Measurements from ENCODE around the gene PPP1R8. TPM values are rescaled to one million over a fixed set of nuclear protein-coding genes. Genes with fewer than 3 reads are reported as not detected.

PPP1R8 gene
- total RNA-seq, 4 donors from 2014 or later: 15.1 to 32.9 (median 28.0) TPM

DNA sequence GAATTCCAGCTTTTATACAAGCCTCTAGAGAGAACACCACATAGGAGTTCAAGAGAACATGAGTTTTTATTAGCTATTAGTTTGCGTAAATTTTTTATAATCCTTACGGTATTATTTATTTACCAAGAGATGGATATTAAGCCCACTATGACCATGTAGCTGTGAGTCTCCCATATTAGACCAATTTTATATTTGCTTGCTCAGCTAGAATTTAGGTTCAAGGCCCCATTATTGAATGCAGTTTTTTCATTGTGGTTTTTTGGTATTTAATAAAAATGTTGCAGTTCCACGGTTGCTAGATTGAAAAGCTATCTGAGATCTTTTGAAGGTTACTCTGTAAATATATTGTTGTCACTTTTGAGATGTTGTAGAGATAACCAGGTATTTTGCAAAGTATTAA, 2.9 kb downstream of the PPP1R8 start:
- in situ Hi-C loops (cut with MboI; ENCODE audit: low pct_ligation_motif_present in 1 of 4, low pct_unique_long_range_greater_than_20kb in 1 of 4, low sequenced_read_pairs in 3 of 4): no loop called here
- Histone ChIP-seq H3K4me3 (no peak overlapping the region), H3K27ac (no peak overlapping the region), H3K27me3 (no peaks in the 10 kb centered on the region), H3K9me3 (no peaks in the 10 kb centered on the region), H3K4me1 (peaks cover 7 to 20% (median 12%) of the 10 kb centered on the region in 4 donors), H3K36me3 (peaks cover 0 to 29% (median 8%) of the 10 kb centered on the region in 4 donors)
- TF ChIP-seq EP300 (IDR thresholded peaks at IDR 0.05; ENCODE audit: low read depth) (no peak), POLR2AphosphoS5 (IDR thresholded peaks at IDR 0.05) (no peak)
- intact Hi-C loops (cut with DNase I; ENCODE audit: low total_unique reads): no loop called here
- WGBS, 2 donors (ENCODE audit: low coverage in 1 of 2): 91 to 95% methylated on average over 3 of the region's 3 CpGs
- no peak for DNase-seq

DNA sequence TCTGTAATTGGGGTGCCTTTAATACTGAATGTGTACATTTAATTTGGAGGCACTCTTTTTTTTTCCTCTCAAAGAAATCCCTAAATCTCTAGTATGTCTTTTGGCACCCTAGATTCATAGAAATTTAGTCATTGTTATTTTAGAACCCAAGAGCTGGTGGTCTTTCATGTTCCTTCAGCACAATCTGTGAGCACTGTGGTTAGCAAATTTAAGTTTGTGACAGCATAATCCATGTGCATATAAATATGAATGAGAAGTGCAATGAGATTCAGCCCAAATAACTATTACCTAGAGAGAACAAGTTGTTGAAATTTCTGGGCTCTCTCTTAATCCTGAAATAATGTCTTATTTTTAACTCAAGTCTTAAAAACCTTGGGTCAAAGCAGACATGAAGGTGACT, 4.5 kb downstream of the PPP1R8 start:
- peaks cover 0 to 37% (median 14%) of the 10 kb centered on the region in 4 donors for H3K36me3 ChIP-seq
- no peak overlapping the region for H3K27ac ChIP-seq
- intact Hi-C loops (cut with DNase I; ENCODE audit: low total_unique reads) (no loop called here), in situ Hi-C loops (cut with MboI; ENCODE audit: low pct_ligation_motif_present in 1 of 4, low pct_unique_long_range_greater_than_20kb in 1 of 4, low sequenced_read_pairs in 3 of 4) (no loop called here)
- no peak overlapping the region for H3K4me3 ChIP-seq
- peaks cover 7 to 16% (median 12%) of the 10 kb centered on the region in 4 donors for H3K4me1 ChIP-seq
- no peaks in the 10 kb centered on the region for H3K27me3 ChIP-seq
- DNase-seq: no peak
- no peaks in the 10 kb centered on the region for H3K9me3 ChIP-seq
- no peak for TF ChIP-seq POLR2A (IDR thresholded peaks at IDR 0.05)
- TF ChIP-seq, protein P1, sequence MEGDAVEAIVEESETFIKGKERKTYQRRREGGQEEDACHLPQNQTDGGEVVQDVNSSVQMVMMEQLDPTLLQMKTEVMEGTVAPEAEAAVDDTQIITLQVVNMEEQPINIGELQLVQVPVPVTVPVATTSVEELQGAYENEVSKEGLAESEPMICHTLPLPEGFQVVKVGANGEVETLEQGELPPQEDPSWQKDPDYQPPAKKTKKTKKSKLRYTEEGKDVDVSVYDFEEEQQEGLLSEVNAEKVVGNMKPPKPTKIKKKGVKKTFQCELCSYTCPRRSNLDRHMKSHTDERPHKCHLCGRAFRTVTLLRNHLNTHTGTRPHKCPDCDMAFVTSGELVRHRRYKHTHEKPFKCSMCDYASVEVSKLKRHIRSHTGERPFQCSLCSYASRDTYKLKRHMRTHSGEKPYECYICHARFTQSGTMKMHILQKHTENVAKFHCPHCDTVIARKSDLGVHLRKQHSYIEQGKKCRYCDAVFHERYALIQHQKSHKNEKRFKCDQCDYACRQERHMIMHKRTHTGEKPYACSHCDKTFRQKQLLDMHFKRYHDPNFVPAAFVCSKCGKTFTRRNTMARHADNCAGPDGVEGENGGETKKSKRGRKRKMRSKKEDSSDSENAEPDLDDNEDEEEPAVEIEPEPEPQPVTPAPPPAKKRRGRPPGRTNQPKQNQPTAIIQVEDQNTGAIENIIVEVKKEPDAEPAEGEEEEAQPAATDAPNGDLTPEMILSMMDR (IDR thresholded peaks at IDR 0.05): no peak
- no peak for TF ChIP-seq POLR2AphosphoS5 (IDR thresholded peaks at IDR 0.05)
- no peak for TF ChIP-seq EP300 (IDR thresholded peaks at IDR 0.05; ENCODE audit: low read depth)

DNA sequence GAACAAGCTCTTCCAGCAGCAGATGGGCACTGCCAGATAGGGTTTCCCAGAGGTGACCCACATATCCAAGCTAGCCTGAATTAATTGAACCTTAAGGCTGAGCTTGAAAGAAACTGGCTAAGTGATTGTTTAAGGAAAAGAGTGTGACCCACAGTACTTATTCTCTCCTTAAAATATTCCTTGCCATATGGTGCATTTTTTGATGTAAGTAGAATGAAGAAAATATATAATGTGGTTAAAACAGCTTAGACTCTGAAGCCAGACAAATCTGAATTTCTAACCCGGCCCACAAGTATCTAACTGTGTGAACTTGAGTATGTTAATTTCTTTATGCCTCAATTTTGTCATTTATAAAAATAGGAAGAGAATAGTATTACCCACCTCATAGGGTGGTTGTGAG, 4.9 kb downstream of the PPP1R8 start:
- Histone ChIP-seq H3K4me3 (no peak overlapping the region), H3K9me3 (no peaks in the 10 kb centered on the region), H3K4me1 (peaks cover 7 to 16% (median 12%) of the 10 kb centered on the region in 4 donors), H3K27ac (no peak overlapping the region), H3K27me3 (no peaks in the 10 kb centered on the region), H3K36me3 (peaks cover 0 to 41% (median 16%) of the 10 kb centered on the region in 4 donors)
- WGBS, 2 donors (ENCODE audit: low coverage in 1 of 2): 93 to 100% methylated on average over 1 of the region's 1 CpG
- intact Hi-C loops (cut with DNase I; ENCODE audit: low total_unique reads): no loop called here
- TF ChIP-seq, protein P1 (IDR thresholded peaks at IDR 0.05): no peak
- no peak for TF ChIP-seq EP300 (IDR thresholded peaks at IDR 0.05; ENCODE audit: low read depth)
- no peak for TF ChIP-seq POLR2A (IDR thresholded peaks at IDR 0.05)
- TF ChIP-seq POLR2AphosphoS5 (IDR thresholded peaks at IDR 0.05): no peak
- in situ Hi-C loops (cut with MboI; ENCODE audit: low pct_ligation_motif_present in 1 of 4, low pct_unique_long_range_greater_than_20kb in 1 of 4, low sequenced_read_pairs in 3 of 4): no loop called here
- DNase-seq: no peak

DNA sequence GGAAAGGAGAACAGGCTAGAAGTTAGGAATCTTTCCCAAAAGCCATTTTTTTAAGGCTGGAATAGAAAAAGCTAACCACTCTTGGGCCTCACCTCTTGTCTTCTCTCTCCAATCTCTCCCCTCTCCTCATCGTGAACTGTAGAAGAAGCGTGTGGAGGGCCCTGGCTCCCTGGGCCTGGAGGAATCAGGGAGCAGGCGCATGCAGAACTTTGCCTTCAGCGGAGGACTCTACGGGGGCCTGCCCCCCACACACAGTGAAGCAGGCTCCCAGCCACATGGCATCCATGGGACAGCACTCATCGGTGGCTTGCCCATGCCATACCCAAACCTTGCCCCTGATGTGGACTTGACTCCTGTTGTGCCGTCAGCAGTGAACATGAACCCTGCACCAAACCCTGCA, 19.4 kb downstream of the PPP1R8 start:
- H3K4me3 ChIP-seq: no peak overlapping the region
- in situ Hi-C loops (cut with MboI; ENCODE audit: low pct_ligation_motif_present in 1 of 4, low pct_unique_long_range_greater_than_20kb in 1 of 4, low sequenced_read_pairs in 3 of 4): loop anchor here in 2 of 4 donors (25.0 kb wide), 2 partner anchors 137 to 362 kb away; no protein-coding TSS in a partner anchor
- TF ChIP-seq POLR2A (IDR thresholded peaks at IDR 0.05) (no peak), POLR2AphosphoS5 (IDR thresholded peaks at IDR 0.05) (no peak), EP300 (IDR thresholded peaks at IDR 0.05; ENCODE audit: low read depth) (no peak)
- TF ChIP-seq, protein P1 (IDR thresholded peaks at IDR 0.05): no peak
- no peaks in the 10 kb centered on the region for H3K4me1 ChIP-seq
- 98% methylated on average over 7 of the region's 7 CpGs; no CpG with 5 or more reads in 1 of the 2 donors for WGBS, 2 donors (ENCODE audit: low coverage in 1 of 2)
- no peak for DNase-seq
- peaks cover 0 to 57% (median 27%) of the 10 kb centered on the region in 4 donors for H3K36me3 ChIP-seq
- no peaks in the 10 kb centered on the region for H3K9me3 ChIP-seq
- intact Hi-C loops (cut with DNase I; ENCODE audit: low total_unique reads): loop anchor here (10.0 kb wide), 1 partner anchor 1855 kb away; no protein-coding TSS in a partner anchor
- H3K27me3 ChIP-seq: no peaks in the 10 kb centered on the region
- H3K27ac ChIP-seq: no peak overlapping the region

DNA sequence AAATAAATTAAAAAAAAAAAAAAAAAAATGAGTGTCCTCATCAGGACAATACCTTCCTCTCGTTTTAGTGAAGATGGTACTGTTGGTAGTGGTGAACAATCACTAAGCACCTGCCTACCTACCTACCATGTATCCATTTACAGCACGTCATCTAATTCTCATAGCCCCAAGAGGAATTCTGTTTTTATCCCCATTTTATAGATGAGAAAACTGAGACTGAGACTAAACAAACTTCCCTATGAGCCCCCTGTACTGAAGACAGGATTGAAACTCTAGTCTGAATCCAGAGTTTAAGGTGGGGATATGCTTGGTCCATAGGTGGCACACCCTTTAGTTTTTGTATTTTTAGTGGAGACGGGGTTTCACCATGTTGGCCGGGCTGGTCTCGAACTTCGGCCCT, 24.5 kb downstream of the PPP1R8 start:
- TF ChIP-seq POLR2A (IDR thresholded peaks at IDR 0.05) (no peak), POLR2AphosphoS5 (IDR thresholded peaks at IDR 0.05) (no peak), EP300 (IDR thresholded peaks at IDR 0.05; ENCODE audit: low read depth) (no peak)
- TF ChIP-seq, protein P1 (IDR thresholded peaks at IDR 0.05): no peak
- Histone ChIP-seq H3K4me3 (no peak overlapping the region), H3K27me3 (no peaks in the 10 kb centered on the region), H3K27ac (no peak overlapping the region), H3K36me3 (peaks cover 0 to 18% (median 9%) of the 10 kb centered on the region in 4 donors), H3K4me1 (peaks cover 0 to 7% (median 2%) of the 10 kb centered on the region in 4 donors), H3K9me3 (no peaks in the 10 kb centered on the region)
- no peak for DNase-seq
- intact Hi-C loops (cut with DNase I; ENCODE audit: low total_unique reads): loop anchor here (10.0 kb wide), 1 partner anchor 1850 kb away; no protein-coding TSS in a partner anchor
- WGBS, 2 donors (ENCODE audit: low coverage in 1 of 2): 83 to 85% methylated on average over 4 to 6 of the region's 6 CpGs
- in situ Hi-C loops (cut with MboI; ENCODE audit: low pct_ligation_motif_present in 1 of 4, low pct_unique_long_range_greater_than_20kb in 1 of 4, low sequenced_read_pairs in 3 of 4): loop anchor here in 3 of 4 donors (5.0 to 25.0 kb wide), 3 partner anchors 122 to 357 kb away; no protein-coding TSS in a partner anchor
